Epithelial cell of proximal tubule (primary cell): ENCODE data around the gene TOP3B. TPM values are rescaled to one million over a fixed set of nuclear protein-coding genes. Genes with fewer than 3 reads are reported as not detected.

Experiments used
- DNase-seq: peaks from one replicate; pipeline ENCODE4 v3.0.0-alpha.2; 2011; ENCODE audit warnings: low read depth
- H3K4me3 ChIP-seq: 2 replicates; pipeline ENCODE4 v1.5.1; 2011; ENCODE audit warnings: low read depth, mild to moderate bottlenecking, low read length
- CTCF ChIP-seq: conservative IDR thresholded peaks from 2 replicates; pipeline ENCODE4 v1.5.1; 2012; ENCODE audit warnings: low read depth, mild to moderate bottlenecking, low read length
- total RNA-seq: library from RNA; depleted of rRNA; stranded (reverse); fragments of >200 nt; gene quantifications from 2 replicates; pipeline ENCODE4 v1.2.3, GENCODE V29; 2015

TOP3B gene
- total RNA-seq, 1 donor from 2014 or later: 27.9 TPM

GRCh38 chr22:21932347-21932746, 50.2 kb downstream of the TOP3B start:
- no peak for DNase-seq
- H3K4me3 ChIP-seq: no peak overlapping the region
- no peak for TF ChIP-seq CTCF

DNA sequence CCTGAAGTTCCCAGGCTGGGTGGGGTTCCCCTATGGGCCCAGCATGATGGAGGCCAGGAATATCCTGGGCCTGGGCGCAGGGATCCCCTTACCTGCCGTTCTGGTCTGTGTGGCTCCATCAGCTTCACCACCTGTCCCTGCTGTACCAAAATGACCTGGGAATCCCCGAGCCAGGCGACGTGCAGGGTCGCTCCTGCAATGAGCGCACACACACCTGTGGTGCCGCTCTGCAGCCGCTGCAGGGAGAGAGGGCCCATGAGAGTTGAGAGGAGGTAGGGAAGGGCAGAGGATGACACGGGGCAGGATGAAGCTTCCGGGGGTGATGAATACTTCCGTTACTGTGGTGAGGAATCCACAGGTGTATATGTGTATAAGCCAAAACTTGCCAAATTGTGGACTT, 51.5 kb downstream of the TOP3B start:
- H3K4me3 ChIP-seq: no peak overlapping the region
- no peak for DNase-seq
- no peak for TF ChIP-seq CTCF

DNA sequence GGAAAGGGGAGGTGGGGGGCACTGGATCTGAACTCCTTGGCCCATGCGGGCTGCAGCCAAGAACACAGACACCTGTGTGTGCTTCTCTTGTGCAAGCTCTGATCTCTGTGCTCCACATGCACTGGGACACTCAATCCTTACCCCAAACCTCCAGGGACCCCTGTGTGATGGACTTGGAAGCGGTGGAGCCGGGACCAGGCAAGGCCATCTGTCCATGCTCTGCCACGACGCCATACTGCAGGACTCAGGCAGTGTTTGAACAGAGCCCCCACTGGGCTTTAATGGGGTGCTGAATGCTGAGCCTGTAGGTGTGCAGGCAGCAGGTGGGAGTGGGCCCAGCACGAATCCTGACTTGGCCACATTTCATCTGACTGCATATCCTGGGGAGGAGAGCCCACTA, 53.3 kb downstream of the TOP3B start:
- no peak overlapping the region for H3K4me3 ChIP-seq
- DNase-seq: no peak
- no peak for TF ChIP-seq CTCF

- H3K4me3 ChIP-seq: no peak overlapping the region
- no peak for DNase-seq
- no peak for TF ChIP-seq CTCF
Measured at GRCh38 chr22:21928048-21928447, 54.5 kb downstream of the TOP3B start.

DNA sequence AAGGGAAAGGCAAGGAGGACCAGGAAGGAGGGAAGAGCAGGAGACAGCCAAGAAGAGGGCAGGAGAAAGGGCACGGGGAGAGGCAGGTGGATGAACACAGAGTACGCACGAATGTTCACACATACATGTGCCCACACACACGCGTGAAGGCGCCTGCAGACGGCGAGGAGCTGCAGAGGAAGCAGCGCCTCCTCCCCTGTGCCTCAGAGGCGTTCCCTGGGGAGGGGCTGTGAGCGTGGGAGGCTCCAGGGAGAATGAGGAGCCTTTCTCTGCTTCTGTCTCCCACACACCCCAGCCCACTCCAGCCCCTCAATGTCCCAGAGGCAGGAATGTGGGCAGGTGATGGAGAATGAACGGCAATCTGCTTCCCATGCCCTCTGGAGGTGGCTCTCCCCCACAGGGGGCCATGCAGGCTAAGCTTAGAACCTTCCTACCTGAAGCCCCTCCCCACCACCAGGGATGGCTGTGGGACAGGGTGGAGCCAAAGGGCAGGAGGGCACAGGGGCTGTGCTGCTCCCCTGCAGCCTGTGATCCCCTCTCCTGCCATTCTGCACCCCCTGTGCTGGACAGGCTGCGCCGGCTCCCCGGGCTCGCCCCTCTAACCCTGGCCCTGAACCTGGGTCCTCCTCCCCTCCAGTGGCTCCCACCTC, 55.3 kb downstream of the TOP3B start:
- no peak for DNase-seq
- no peak for TF ChIP-seq CTCF
- H3K4me3 ChIP-seq: no peak overlapping the region

GRCh38 chr22:21926728-21927127, 55.9 kb downstream of the TOP3B start:
- no peak overlapping the region for H3K4me3 ChIP-seq
- no peak for TF ChIP-seq CTCF
- no peak for DNase-seq

- no peak for DNase-seq
- H3K4me3 ChIP-seq: no peak overlapping the region
- no peak for TF ChIP-seq CTCF
Measured at GRCh38 chr22:21923163-21923561, 59.4 kb downstream of the TOP3B start.
